Measurements from ENCODE around the gene HSDL2.

DNA sequence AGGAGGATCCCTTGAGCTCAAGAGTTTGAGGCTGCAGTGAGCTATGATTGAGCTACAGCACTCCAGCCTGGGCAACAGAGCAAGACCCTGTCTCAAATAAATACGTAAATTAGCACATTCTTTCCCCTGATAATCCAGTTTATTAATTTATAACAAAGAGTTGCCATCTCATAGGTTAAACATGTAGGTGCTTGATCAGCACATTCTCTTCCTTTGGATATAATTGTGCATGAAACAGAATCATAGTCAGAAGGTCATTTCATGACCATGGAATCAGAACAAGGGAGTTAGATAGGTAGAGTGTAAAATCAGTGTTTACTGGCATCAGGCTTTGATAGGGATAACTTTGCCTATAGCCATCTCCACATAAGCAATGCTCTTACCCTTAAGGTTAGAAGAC lies 63.7 kb downstream of the HSDL2 start:
- TF ChIP-seq, protein P1, sequence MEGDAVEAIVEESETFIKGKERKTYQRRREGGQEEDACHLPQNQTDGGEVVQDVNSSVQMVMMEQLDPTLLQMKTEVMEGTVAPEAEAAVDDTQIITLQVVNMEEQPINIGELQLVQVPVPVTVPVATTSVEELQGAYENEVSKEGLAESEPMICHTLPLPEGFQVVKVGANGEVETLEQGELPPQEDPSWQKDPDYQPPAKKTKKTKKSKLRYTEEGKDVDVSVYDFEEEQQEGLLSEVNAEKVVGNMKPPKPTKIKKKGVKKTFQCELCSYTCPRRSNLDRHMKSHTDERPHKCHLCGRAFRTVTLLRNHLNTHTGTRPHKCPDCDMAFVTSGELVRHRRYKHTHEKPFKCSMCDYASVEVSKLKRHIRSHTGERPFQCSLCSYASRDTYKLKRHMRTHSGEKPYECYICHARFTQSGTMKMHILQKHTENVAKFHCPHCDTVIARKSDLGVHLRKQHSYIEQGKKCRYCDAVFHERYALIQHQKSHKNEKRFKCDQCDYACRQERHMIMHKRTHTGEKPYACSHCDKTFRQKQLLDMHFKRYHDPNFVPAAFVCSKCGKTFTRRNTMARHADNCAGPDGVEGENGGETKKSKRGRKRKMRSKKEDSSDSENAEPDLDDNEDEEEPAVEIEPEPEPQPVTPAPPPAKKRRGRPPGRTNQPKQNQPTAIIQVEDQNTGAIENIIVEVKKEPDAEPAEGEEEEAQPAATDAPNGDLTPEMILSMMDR (IDR thresholded peaks at IDR 0.05), result no peak
- TF ChIP-seq POLR2A (IDR thresholded peaks at IDR 0.05), result no peak
